SU-DHL-6 (cell line): ENCODE results near the gene RAB9A.
A peak's percentile ranks its signal among the peaks of the same experiment; 100 is the strongest.

ENCODE experiments used
- H2AFZ ChIP-seq: fragments of 200-600 bp; sonication (generic); 2 replicates; pipeline ENCODE4 v1.6.1; 2014; ENCODE audit warnings: low read depth, mild to moderate bottlenecking, moderate library complexity, mixed read lengths, antibody characterized with exemption, low read length; ENCODE audit not compliant: severe bottlenecking
- H3F3A ChIP-seq: fragments of 200-600 bp; shearing (Covaris generic); 2 replicates; pipeline ENCODE4 v1.6.0; 2016; ENCODE audit warnings: antibody characterized with exemption, mild to moderate bottlenecking; ENCODE audit not compliant: insufficient read depth
- H3K27ac ChIP-seq: fragments of 200-600 bp; sonication (generic); 2 replicates; pipeline ENCODE4 v1.5.1; 2016; ENCODE audit warnings: low read depth, mild to moderate bottlenecking, low read length, moderate library complexity, mixed read lengths
- H3K27me3 ChIP-seq: fragments of 200-600 bp; sonication (generic), shearing (Covaris generic); 2 replicates; pipeline ENCODE4 v1.6.0; 2014; ENCODE audit warnings: mild to moderate bottlenecking, low read length
- H3K36me3 ChIP-seq: fragments of 200-600 bp; sonication (generic); 2 replicates; pipeline ENCODE4 v1.6.1; 2014; ENCODE audit warnings: mild to moderate bottlenecking, low read length, mixed read lengths
- H3K4me2 ChIP-seq: fragments of 300-600, 200-600 bp; shearing (Covaris generic), sonication (generic); 2 replicates; pipeline ENCODE4 v1.6.0; 2014; ENCODE audit warnings: low read length, low read depth, mild to moderate bottlenecking; ENCODE audit not compliant: poor library complexity, severe bottlenecking
- H3K4me3 ChIP-seq: fragments of 200-600 bp; sonication (generic); 2 replicates; pipeline ENCODE4 v1.5.1; 2014; ENCODE audit warnings: antibody characterized with exemption, low read length, mild to moderate bottlenecking, mixed read lengths; ENCODE audit not compliant: insufficient read depth, poor library complexity, severe bottlenecking
- H3K79me2 ChIP-seq: fragments of 200-600 bp; sonication (generic); 2 replicates; pipeline ENCODE4 v1.6.1; 2014; ENCODE audit warnings: mild to moderate bottlenecking, low read length, moderate library complexity; ENCODE audit not compliant: insufficient read depth
- H3K9ac ChIP-seq: fragments of 200-600 bp; sonication (generic); 2 replicates; pipeline ENCODE4 v1.7.0; 2014; ENCODE audit warnings: mild to moderate bottlenecking, low read length
- H3K9me2 ChIP-seq: fragments of 200-600 bp; sonication (generic); replicated peaks from 2 replicates; pipeline ENCODE4 v1.6.1; 2014; ENCODE audit warnings: low read length; ENCODE audit not compliant: insufficient read depth
- H3K9me3 ChIP-seq: fragments of 200-600 bp; sonication (generic); 2 replicates; pipeline ENCODE4 v1.6.1; 2014; ENCODE audit warnings: low read length, mixed read lengths; ENCODE audit not compliant: insufficient read depth
- H4K20me1 ChIP-seq: fragments of 200-600 bp; sonication (generic); 2 replicates; pipeline ENCODE4 v1.6.1; 2014; ENCODE audit warnings: low read depth, mild to moderate bottlenecking, antibody characterized with exemption, low read length, moderate library complexity, mixed read lengths
- EZH2phosphoT487 ChIP-seq: fragments of 200-600 bp; sonication (generic), shearing (Covaris generic); conservative IDR thresholded peaks from 2 replicates; pipeline ENCODE4 v1.6.1; 2018; ENCODE audit warnings: mild to moderate bottlenecking, antibody characterized with exemption, low read length, moderate library complexity, mixed read lengths
- TF ChIP-seq, protein P1 (sequence below): fragments of 200-600 bp; sonication (generic); IDR thresholded peaks from one replicate; pipeline ENCODE4 v1.5.1; 2017; ENCODE audit warnings: antibody characterized with exemption, mild to moderate bottlenecking, low read length, moderate library complexity; ENCODE audit not compliant: insufficient read depth, poor library complexity, severe bottlenecking

The RAB9A gene

DNA sequence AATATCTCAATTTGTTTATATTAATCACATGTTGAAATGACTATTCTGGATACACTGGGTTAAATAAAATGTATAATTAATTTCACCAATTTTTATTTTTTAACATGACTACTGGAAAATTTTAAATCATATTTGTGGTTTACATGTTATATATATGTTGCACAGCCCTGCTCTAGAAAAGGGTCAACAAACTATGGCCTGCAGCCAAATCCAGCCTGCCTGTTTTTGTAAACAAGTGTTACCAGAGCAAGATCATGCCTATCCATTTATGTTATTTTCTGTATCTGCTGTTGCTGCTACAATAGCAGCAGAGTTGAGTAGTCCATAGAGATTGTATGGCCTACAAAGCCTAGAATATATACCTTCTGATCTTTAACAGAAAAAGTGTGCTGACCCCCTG is 34.8 kb upstream of the RAB9A start:
- no peaks in the 10 kb centered on the region for H3K36me3 ChIP-seq
- H3F3A ChIP-seq: no peaks in the 10 kb centered on the region
- H3K9ac ChIP-seq: peak overlapping the region; percentile 61
- TF ChIP-seq EZH2phosphoT487: no peak
- TF ChIP-seq, protein P1, sequence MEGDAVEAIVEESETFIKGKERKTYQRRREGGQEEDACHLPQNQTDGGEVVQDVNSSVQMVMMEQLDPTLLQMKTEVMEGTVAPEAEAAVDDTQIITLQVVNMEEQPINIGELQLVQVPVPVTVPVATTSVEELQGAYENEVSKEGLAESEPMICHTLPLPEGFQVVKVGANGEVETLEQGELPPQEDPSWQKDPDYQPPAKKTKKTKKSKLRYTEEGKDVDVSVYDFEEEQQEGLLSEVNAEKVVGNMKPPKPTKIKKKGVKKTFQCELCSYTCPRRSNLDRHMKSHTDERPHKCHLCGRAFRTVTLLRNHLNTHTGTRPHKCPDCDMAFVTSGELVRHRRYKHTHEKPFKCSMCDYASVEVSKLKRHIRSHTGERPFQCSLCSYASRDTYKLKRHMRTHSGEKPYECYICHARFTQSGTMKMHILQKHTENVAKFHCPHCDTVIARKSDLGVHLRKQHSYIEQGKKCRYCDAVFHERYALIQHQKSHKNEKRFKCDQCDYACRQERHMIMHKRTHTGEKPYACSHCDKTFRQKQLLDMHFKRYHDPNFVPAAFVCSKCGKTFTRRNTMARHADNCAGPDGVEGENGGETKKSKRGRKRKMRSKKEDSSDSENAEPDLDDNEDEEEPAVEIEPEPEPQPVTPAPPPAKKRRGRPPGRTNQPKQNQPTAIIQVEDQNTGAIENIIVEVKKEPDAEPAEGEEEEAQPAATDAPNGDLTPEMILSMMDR: no peak
- H2AFZ ChIP-seq: no peak overlapping the region
- H3K9me3 ChIP-seq: no peaks in the 10 kb centered on the region
- no peaks in the 10 kb centered on the region for H3K27me3 ChIP-seq
- peak overlapping the region; percentile 52 for H3K4me3 ChIP-seq
- H3K4me2 ChIP-seq: peak overlapping the region; percentile 85
- no peaks in the 10 kb centered on the region for H3K9me2 ChIP-seq
- no peaks in the 10 kb centered on the region for H4K20me1 ChIP-seq
- peak overlapping the region; percentile 77; the same call in 1 of the 2 replicates for H3K27ac ChIP-seq
- H3K79me2 ChIP-seq: peaks cover 13% of the 10 kb centered on the region; the same call in 1 of the 2 replicates

DNA sequence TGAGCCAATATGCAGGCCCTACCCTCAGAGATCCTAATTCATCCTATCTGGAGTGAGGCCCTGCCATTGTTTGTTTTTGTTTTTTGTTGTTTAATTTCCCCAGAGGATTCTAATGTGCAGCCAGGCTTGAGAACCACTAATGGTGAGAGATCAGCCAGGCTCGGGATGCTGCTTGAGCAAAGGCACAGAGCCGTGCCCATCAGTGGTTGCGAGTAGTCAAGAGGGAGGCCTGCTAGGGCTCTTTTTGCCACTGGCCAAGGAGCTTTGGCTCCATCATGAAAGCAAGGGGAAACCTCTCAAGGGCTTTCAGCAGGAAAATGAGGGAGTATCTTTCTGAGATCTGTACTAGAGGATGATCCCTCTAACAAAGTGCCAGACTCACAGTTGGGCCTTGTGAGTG is 33.3 kb upstream of the RAB9A start:
- H3F3A ChIP-seq: no peaks in the 10 kb centered on the region
- H3K27ac ChIP-seq: no peak overlapping the region
- H3K36me3 ChIP-seq: 0 out of 2 replicates have a peak, but pooled peaks cover 4% of the 10 kb centered on the region

DNA sequence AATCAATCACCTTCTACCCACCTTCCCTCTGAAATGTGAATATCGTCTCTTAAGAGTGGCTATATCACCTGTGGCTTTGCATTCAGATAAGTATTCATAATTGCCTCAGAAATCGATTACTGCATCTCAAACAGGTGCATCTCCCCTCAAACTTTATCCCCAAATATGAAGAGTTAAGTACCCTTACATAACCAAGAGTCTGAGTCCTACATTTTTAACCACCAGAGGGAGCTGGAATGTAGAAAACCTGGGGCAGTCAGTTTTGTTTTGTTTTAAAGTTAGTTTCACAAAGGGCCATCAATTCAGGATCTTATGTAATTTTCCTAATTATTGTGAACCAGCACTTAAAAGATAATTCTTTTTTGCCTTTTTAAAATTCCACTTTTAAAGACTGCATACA is 30.3 kb upstream of the RAB9A start:
- Histone ChIP-seq H3K36me3 (0 out of 2 replicates have a peak, but pooled peaks cover 4% of the 10 kb centered on the region), H3K9me3 (no peaks in the 10 kb centered on the region), H4K20me1 (no peaks in the 10 kb centered on the region), H3K27ac (peak overlapping the region; percentile 1; the same call in 1 of the 2 replicates), H2AFZ (peak overlapping the region; percentile 8), H3F3A (no peaks in the 10 kb centered on the region), H3K27me3 (no peaks in the 10 kb centered on the region), H3K9me2 (no peaks in the 10 kb centered on the region), H3K9ac (0 out of 2 replicates have a peak overlapping the region, but pooled peaks have one; percentile 12), H3K4me2 (peak overlapping the region; percentile 54), H3K4me3 (no peak overlapping the region), H3K79me2 (peaks cover 12% of the 10 kb centered on the region; the same call in 1 of the 2 replicates)
- no peak for TF ChIP-seq EZH2phosphoT487
- TF ChIP-seq, protein P1: peak; percentile 30

More for the DNA sequence above, 33.3 kb upstream of the RAB9A start:
- Histone ChIP-seq H3K4me2 (no peak overlapping the region), H3K9ac (no peak overlapping the region), H4K20me1 (no peaks in the 10 kb centered on the region), H3K9me3 (no peaks in the 10 kb centered on the region), H2AFZ (no peak overlapping the region), H3K27me3 (no peaks in the 10 kb centered on the region), H3K4me3 (no peak overlapping the region), H3K79me2 (peaks cover 13% of the 10 kb centered on the region; the same call in 1 of the 2 replicates), H3K9me2 (no peaks in the 10 kb centered on the region)
- TF ChIP-seq EZH2phosphoT487: no peak
- TF ChIP-seq, protein P1: no peak
